Inferior parietal cortex (tissue), 1 donor: ENCODE results near the gene CACNA1E.
"Not testable (repeated sequence)": the region's sequence is repeated elsewhere in the genome, so short reads cannot be mapped to it uniquely, and the experiment has no call there.

Experiments used
- DNase-seq: peaks from one replicate; pipeline ENCODE4 v3.0.0-alpha.2; 2016; ENCODE audit errors: extremely low spot score

Gene CACNA1E

GRCh38 chr1:181516706-181517105 lies 33.4 kb downstream of the CACNA1E start:
- DNase-seq: no peak

GRCh38 chr1:181517181-181517875 lies 34.0 kb downstream of the CACNA1E start:
- no peak for DNase-seq

GRCh38 chr1:181518152-181518551 lies 34.8 kb downstream of the CACNA1E start:
- DNase-seq: no peak

GRCh38 chr1:181522864-181523263 lies 39.5 kb downstream of the CACNA1E start:
- no peak for DNase-seq

- no peak for DNase-seq
Observed at GRCh38 chr1:181525104-181525721, 41.9 kb downstream of the CACNA1E start.

- not testable (repeated sequence) for DNase-seq
Observed at GRCh38 chr1:181528241-181528640, 44.9 kb downstream of the CACNA1E start.

- no peak for DNase-seq
Observed at GRCh38 chr1:181531441-181531840, 48.1 kb downstream of the CACNA1E start.

- no peak for DNase-seq
Observed at GRCh38 chr1:181531951-181532600, 48.8 kb downstream of the CACNA1E start.

GRCh38 chr1:181538836-181539235 lies 55.5 kb downstream of the CACNA1E start:
- DNase-seq: no peak

GRCh38 chr1:181541458-181541857 lies 58.1 kb downstream of the CACNA1E start:
- DNase-seq: no peak

GRCh38 chr1:181541947-181542346 lies 58.6 kb downstream of the CACNA1E start:
- peak; percentile 63 for DNase-seq

GRCh38 chr1:181542406-181542805 lies 59.1 kb downstream of the CACNA1E start:
- not testable (repeated sequence) for DNase-seq

- DNase-seq: no peak
Observed at GRCh38 chr1:181545395-181545794, 62.1 kb downstream of the CACNA1E start.

GRCh38 chr1:181548497-181548896 lies 65.2 kb downstream of the CACNA1E start:
- DNase-seq: no peak

GRCh38 chr1:181551249-181551648 lies 67.9 kb downstream of the CACNA1E start:
- peak; percentile 65 for DNase-seq

GRCh38 chr1:181551754-181552153 lies 68.4 kb downstream of the CACNA1E start:
- no peak for DNase-seq

- DNase-seq: no peak
Observed at GRCh38 chr1:181554465-181554864, 71.1 kb downstream of the CACNA1E start.

GRCh38 chr1:181556631-181557030 lies 73.3 kb downstream of the CACNA1E start:
- no peak for DNase-seq

GRCh38 chr1:181557313-181557712 lies 74.0 kb downstream of the CACNA1E start:
- no peak for DNase-seq

GRCh38 chr1:181558416-181558815 lies 75.1 kb downstream of the CACNA1E start:
- DNase-seq: no peak

- no peak for DNase-seq
Observed at GRCh38 chr1:181559142-181559541, 75.8 kb downstream of the CACNA1E start.

- DNase-seq: no peak
Observed at GRCh38 chr1:181562395-181562794, 79.1 kb downstream of the CACNA1E start.

- DNase-seq: no peak
Observed at GRCh38 chr1:181568736-181569135, 85.4 kb downstream of the CACNA1E start.
